GM12878 (cell line): ENCODE data around the gene SERPING1. TPM values are rescaled to one million over a fixed set of nuclear protein-coding genes. Genes with fewer than 3 reads are reported as not detected.

Source experiments
- ATAC-seq: fragments of 200-7000 bp; cut with Tn5 transposase; 3 replicates; pipeline ENCODE4 v1.9.1; 2020; ENCODE audit warnings: mild to moderate bottlenecking, moderate library complexity
- BruUV-seq: library from RNA; stranded (reverse); fragments of 400-500 nt; replicated peaks from 2 replicates; lab custom pipeline; 2021; lab: Mats Ljungman, UMichigan
- CTCF ChIA-PET: fragments of 300-600 bp; sonication (Branson Sonifier 250); formaldehyde crosslinking; extraction: SDS; loops from one replicate; lab custom pipeline; 2021; ENCODE audit warnings: inconsistent platforms; lab: Yijun Ruan, JAX
- POLR2A ChIA-PET: fragments of 350-600 bp; formaldehyde crosslinking; extraction: SDS; loops from one replicate; lab custom pipeline; 2021; ENCODE audit warnings: inconsistent platforms; lab: Charles Lee
- RAD21 ChIA-PET: fragments of 300-600 bp; sonication (Branson Sonifier 250); formaldehyde crosslinking; loops from one replicate; lab custom pipeline; 2023; ENCODE audit warnings: antibody characterized with exemption; ENCODE audit not compliant: unreplicated experiment; lab: Charles Lee
- SMC1A ChIA-PET: fragments of 300-600 bp; sonication (Branson Sonifier 250); formaldehyde crosslinking; loops from one replicate; lab custom pipeline; 2023; ENCODE audit not compliant: unreplicated experiment, uncharacterized antibody; lab: Charles Lee
- DNase-seq: peaks from one replicate; pipeline ENCODE4 v3.0.0-alpha.2; 2011; ENCODE audit warnings: low read depth, low spot score
- FAIRE-seq: peaks from 3 replicates; lab custom pipeline; 2011; peaks lifted over from hg19 to GRCh38; lab: Jason Lieb, UNC
- H2AFZ ChIP-seq: 2 replicates; pipeline ENCODE4 v1.6.0; 2011; ENCODE audit warnings: low read depth, low read length, control low read depth; ENCODE audit not compliant: control insufficient read depth
- H3K27ac ChIP-seq: 2 replicates; pipeline ENCODE4 v1.5.1; 2011; ENCODE audit warnings: control low read depth; ENCODE audit not compliant: control insufficient read depth, insufficient read depth
- H3K27me3 ChIP-seq, 2 experiments: replicated peaks in 1 of 2; 2 replicates each; pipeline versions ENCODE4 v1.6.0 to v1.6.1; 2011; ENCODE audit warnings: low read length in 1 of 2; ENCODE audit not compliant: control insufficient read depth in 2 of 2, insufficient read depth in 2 of 2
- H3K36me3 ChIP-seq, 2 experiments: 2 replicates each; pipeline ENCODE4 v1.5.1; 2011; ENCODE audit warnings: low read length in 1 of 2; ENCODE audit not compliant: control insufficient read depth in 2 of 2, insufficient read depth in 2 of 2
- H3K4me1 ChIP-seq: 2 replicates; pipeline ENCODE4 v1.6.1; 2011; ENCODE audit warnings: mild to moderate bottlenecking, low read length, moderate library complexity, mixed read lengths; ENCODE audit not compliant: control insufficient read depth, insufficient read depth
- H3K4me2 ChIP-seq: 2 replicates; pipeline ENCODE4 v1.6.0; 2011; ENCODE audit warnings: control low read depth; ENCODE audit not compliant: control insufficient read depth, insufficient read depth
- H3K4me3 ChIP-seq: fragments of 200-600 bp; sonication (generic); 2 replicates; pipeline ENCODE4 v1.5.1; 2016
- H3K79me2 ChIP-seq: 2 replicates; pipeline ENCODE4 v1.6.0; 2011; ENCODE audit warnings: low read length; ENCODE audit not compliant: control insufficient read depth, insufficient read depth
- H3K9ac ChIP-seq: 2 replicates; pipeline ENCODE4 v1.8.0; 2011; ENCODE audit warnings: low read length, control low read depth, mixed read lengths; ENCODE audit not compliant: control insufficient read depth, insufficient read depth
- H3K9me3 ChIP-seq: replicated peaks from 3 replicates; pipeline ENCODE4 v1.5.1; 2011; ENCODE audit warnings: mild to moderate bottlenecking, low read length; ENCODE audit not compliant: control insufficient read depth, insufficient read depth
- H4K20me1 ChIP-seq: 2 replicates; pipeline ENCODE4 v1.6.0; 2011; ENCODE audit not compliant: control insufficient read depth, insufficient read depth
- CEBPB ChIP-seq, 2 experiments: fragments of 150-350 bp in 1 of 2; IDR thresholded peaks; 2 replicates each; pipeline ENCODE4 v1.6.1; 2012 to 2014; ENCODE audit warnings: low read depth in 2 of 2, low read length in 2 of 2, borderline replicate concordance in 1 of 2, inconsistent platforms in 1 of 2
- ELK1 ChIP-seq: IDR thresholded peaks from 2 replicates; pipeline ENCODE4 v1.6.1; 2012; ENCODE audit warnings: low read depth, low read length, improper control_type of control experiment
- HSF1 ChIP-seq: fragments of 150-350 bp; IDR thresholded peaks from 2 replicates; pipeline ENCODE4 v1.6.1; 2014; ENCODE audit warnings: mild to moderate bottlenecking, low read depth, low read length
- JUNB ChIP-seq: IDR thresholded peaks from 2 replicates; pipeline ENCODE4 v1.6.1; 2016; ENCODE audit warnings: antibody characterized with exemption, mild to moderate bottlenecking
- NKRF ChIP-seq: fragments of 450-650 bp; conservative IDR thresholded peaks from 2 replicates; pipeline ENCODE4 v1.6.1; 2017; ENCODE audit warnings: mild to moderate bottlenecking, moderate library complexity
- POLR2AphosphoS2 ChIP-seq: IDR thresholded peaks from 2 replicates; pipeline ENCODE4 v1.6.1; 2011; ENCODE audit warnings: low read depth, mild to moderate bottlenecking, low read length, improper control_type of control experiment, moderate library complexity
- ZBTB33 ChIP-seq: fragments of 450-650 bp; IDR thresholded peaks from 2 replicates; pipeline ENCODE4 v1.6.1; 2017; ENCODE audit warnings: mild to moderate bottlenecking
- ZNF217 ChIP-seq: fragments of 450-650 bp; IDR thresholded peaks from 2 replicates; pipeline ENCODE4 v1.6.1; 2017; ENCODE audit warnings: antibody characterized with exemption, mild to moderate bottlenecking
- ZNF592 ChIP-seq: fragments of 450-650 bp; IDR thresholded peaks from 2 replicates; pipeline ENCODE4 v1.6.1; 2017; ENCODE audit warnings: mild to moderate bottlenecking, moderate library complexity
- WGBS: methylation state at CpG from one replicate; pipeline ENCODE4 v1.1.6; 2016; ENCODE audit warnings: low lambda C conversion rate; ENCODE audit not compliant: insufficient replicate concordance, insufficient coverage; ENCODE audit errors: missing lambda C conversion rate; 5-methylcytosine and 5-hydroxymethylcytosine counted together
- in situ Hi-C: fragments of 300-500 bp; cut with MboI; formaldehyde crosslinking; loops from 9 replicates; pipeline ENCODE4 v1.14.3; 2018; ENCODE audit warnings: mixed read lengths
- intact Hi-C: fragments of 100-400 bp; cut with micrococcal nuclease; formaldehyde crosslinking; loops from one replicate; pipeline ENCODE4 v1.14.2; 2022; ENCODE audit not compliant: unreplicated experiment
- polyA plus RNA-seq, 11 experiments: library from polyadenylated mRNA; depleted of rRNA in 4 of 11; unstranded in 6 of 11; stranded (reverse) in 5 of 11; fragments of >200 nt; fragmentation: Nextera tagmentation in 4 of 11; fragmentation: Illumina TruSeq in 1 of 11; extraction: Ambion mirVana in 4 of 11; extraction: Trizol in 1 of 11; gene quantifications; 1 replicate in 1 of 11; 2 replicates in 10 of 11; pipeline versions ENCODE4 v1.2.1 to v1.2.3, GENCODE V29; 2011 to 2016; ENCODE audit warnings: inconsistent platforms in 2 of 11, missing spikeins in 2 of 11, low read depth in 1 of 11
- total RNA-seq, 4 experiments: library from RNA; depleted of rRNA in 3 of 4; stranded (reverse); fragments of >200 nt in 3 of 4; fragmentation: Illumina TruSeq in 1 of 4; extraction: Trizol in 1 of 4; gene quantifications; 2 replicates each; pipeline versions ENCODE4 v1.2.1 to v1.2.3, GENCODE V29; 2013 to 2021

SERPING1 gene
- total and polyA plus RNA-seq, 10 of the 15 experiments (the other 5 are each of a cell fraction or from before 2014, with no cell fraction given): 0.24 to 1.4 TPM; not detected in 8

- WGBS: 12% methylated on average over 8 of the region's 8 CpGs
- H3K27me3 ChIP-seq: no peaks in the 10 kb centered on the region; a peak in 1 of 4 replicates
- H3K4me2 ChIP-seq: no peak overlapping the region
- no peak overlapping the region for H3K4me3 ChIP-seq
- intact Hi-C loops: no loop called here
- DNase-seq (no peak), ATAC-seq (0 out of 3 replicates have a peak, but pooled peaks have one; percentile 25), FAIRE-seq (no peak)
- RAD21 ChIA-PET: interaction anchor here (0.7 to 0.8 kb wide), 2 partner anchors 38 to 111 kb away, joined by 3 read pairs; no protein-coding TSS in a partner anchor
- no peak overlapping the region for H3K27ac ChIP-seq
- H3K9me3 ChIP-seq: no peaks in the 10 kb centered on the region
- POLR2A ChIA-PET: interaction anchor here (0.7 kb wide), 1 partner anchor 36 kb away, joined by 3 read pairs; no protein-coding TSS in a partner anchor
- CTCF ChIA-PET: interaction anchor here (0.7 to 1.8 kb wide), 7 partner anchors 17 to 147 kb away, joined by 3 to 7 read pairs (median 5); no protein-coding TSS in a partner anchor
- no peaks in the 10 kb centered on the region for H3K36me3 ChIP-seq
- no peaks in the 10 kb centered on the region for H4K20me1 ChIP-seq
- BruUV-seq: no TSS peak
- no peak overlapping the region for H3K9ac ChIP-seq
- H2AFZ ChIP-seq: no peak overlapping the region
- no peaks in the 10 kb centered on the region for H3K79me2 ChIP-seq
- in situ Hi-C loops: no loop called here
- SMC1A ChIA-PET: interaction anchor here (0.6 kb wide), 1 partner anchor 920 kb away, joined by 3 read pairs; no protein-coding TSS in a partner anchor
- no peaks in the 10 kb centered on the region for H3K4me1 ChIP-seq
- no peak for TF ChIP-seq ZBTB33
- TF ChIP-seq ZNF592: no peak
- TF ChIP-seq ZNF217: no peak
- TF ChIP-seq NKRF: no peak
- no peak for TF ChIP-seq HSF1
- no peak for TF ChIP-seq JUNB
- TF ChIP-seq POLR2AphosphoS2: no peak
- TF ChIP-seq ELK1: no peak
- no peak for TF ChIP-seq CEBPB (IDR thresholded peaks at IDR 0.05; ENCODE audit: borderline replicate concordance in 1 of 2, low read depth in 2 of 2, low read length in 2 of 2)
These were observed 7.0 kb downstream of the SERPING1 start for GRCh38 chr11:57604296-57605027.
